DND-41 (cell line): Measurements from ENCODE around the gene GABBR2.
"Not testable (repeated sequence)": the region's sequence is repeated elsewhere in the genome, so short reads cannot be mapped to it uniquely, and the experiment has no call there.

Experiments used
- ATAC-seq: fragments of 200-7000 bp; cut with Tn5 transposase; 3 replicates; pipeline ENCODE4 v1.9.1; 2021; ENCODE audit warnings: low read depth; ENCODE audit not compliant: insufficient read depth
- DNase-seq: peaks from one replicate; pipeline ENCODE4 v3.0.0-alpha.2; 2020
- H2AFZ ChIP-seq: 2 replicates; pipeline ENCODE4 v1.6.0; 2012; ENCODE audit warnings: low read depth, low read length
- H3K27ac ChIP-seq: 2 replicates; pipeline ENCODE4 v1.5.1; 2012; ENCODE audit warnings: low read length, inconsistent platforms
- H3K27me3 ChIP-seq: fragments of 200-600 bp; sonication (generic); 2 replicates; pipeline ENCODE4 v1.6.0; 2012; ENCODE audit warnings: low read length, mild to moderate bottlenecking, inconsistent platforms; ENCODE audit not compliant: insufficient read depth, poor library complexity
- H3K36me3 ChIP-seq: 2 replicates; pipeline ENCODE4 v1.5.1; 2012; ENCODE audit warnings: low read length, inconsistent platforms; ENCODE audit not compliant: insufficient read depth
- H3K4me1 ChIP-seq: 2 replicates; pipeline ENCODE4 v1.5.1; 2012; ENCODE audit warnings: mild to moderate bottlenecking, low read length; ENCODE audit not compliant: insufficient read depth
- H3K4me2 ChIP-seq: 2 replicates; pipeline ENCODE4 v1.6.0; 2012; ENCODE audit warnings: mild to moderate bottlenecking, moderate library complexity, low read length, inconsistent platforms; ENCODE audit not compliant: insufficient read depth
- H3K4me3 ChIP-seq, 2 experiments: fragments of 200-600 bp in 1 of 2; shearing (Covaris generic) in 1 of 2; 2 replicates each; pipeline ENCODE4 v1.5.1; 2012 to 2016; ENCODE audit warnings: inconsistent platforms in 2 of 2, low read length in 2 of 2, mild to moderate bottlenecking in 2 of 2, low read depth in 1 of 2, moderate library complexity in 1 of 2
- H3K79me2 ChIP-seq: 2 replicates; pipeline ENCODE4 v1.6.0; 2012; ENCODE audit warnings: low read length, inconsistent platforms; ENCODE audit not compliant: insufficient read depth
- H3K9ac ChIP-seq: 2 replicates; pipeline ENCODE4 v1.6.0; 2012; ENCODE audit warnings: low read depth, mild to moderate bottlenecking, inconsistent platforms, low read length, moderate library complexity
- H3K9me3 ChIP-seq: 2 replicates; pipeline ENCODE4 v1.5.1; 2012; ENCODE audit warnings: low read length, moderate library complexity, mild to moderate bottlenecking, inconsistent platforms; ENCODE audit not compliant: insufficient read depth, severe bottlenecking
- H4K20me1 ChIP-seq: 2 replicates; pipeline ENCODE4 v1.6.0; 2012; ENCODE audit warnings: low read length; ENCODE audit not compliant: insufficient read depth
- CTCF ChIP-seq: IDR thresholded peaks from 2 replicates; pipeline ENCODE4 v1.5.1; 2012; ENCODE audit warnings: borderline replicate concordance, low read length, moderate library complexity, mild to moderate bottlenecking; ENCODE audit not compliant: poor library complexity, severe bottlenecking; ENCODE audit errors: extremely low read depth
- EZH2 ChIP-seq: IDR thresholded peaks from 3 replicates; pipeline ENCODE4 v1.6.1; 2012; ENCODE audit warnings: borderline replicate concordance, low read depth, mild to moderate bottlenecking, moderate library complexity, low read length, inconsistent platforms; ENCODE audit not compliant: severe bottlenecking

The GABBR2 gene

DNA sequence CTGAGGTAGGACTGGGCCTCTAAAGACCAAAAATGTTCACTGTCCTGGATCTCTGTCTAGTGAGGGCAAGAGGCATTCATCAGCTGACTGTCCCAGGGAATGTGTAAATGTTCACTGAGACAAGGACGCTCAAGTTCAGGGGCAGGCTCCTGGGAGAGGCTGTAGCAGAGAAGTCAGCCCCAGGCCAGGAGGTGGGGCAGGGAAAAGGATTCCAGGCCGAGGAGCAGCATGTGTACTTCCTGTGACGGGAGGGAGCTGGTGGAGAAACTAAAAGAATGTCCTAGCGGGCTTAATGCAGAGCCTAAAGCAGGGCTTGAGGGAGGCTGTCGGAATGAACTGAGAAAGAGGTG lies 205.8 kb downstream of the GABBR2 start:
- DNase-seq (no peak), ATAC-seq (no peak)
- no peak overlapping the region for H3K4me2 ChIP-seq
- no peak overlapping the region for H3K4me3 ChIP-seq
- no peaks in the 10 kb centered on the region for H4K20me1 ChIP-seq
- H3K27ac ChIP-seq = no peak overlapping the region
- peaks cover 9% of the 10 kb centered on the region for H3K27me3 ChIP-seq
- no peaks in the 10 kb centered on the region for H3K9me3 ChIP-seq
- no peaks in the 10 kb centered on the region for H3K4me1 ChIP-seq
- no peaks in the 10 kb centered on the region for H3K79me2 ChIP-seq
- no peaks in the 10 kb centered on the region for H3K36me3 ChIP-seq
- no peak overlapping the region for H3K9ac ChIP-seq
- no peak overlapping the region for H2AFZ ChIP-seq
- TF ChIP-seq CTCF (no peak), EZH2 (no peak)

DNA sequence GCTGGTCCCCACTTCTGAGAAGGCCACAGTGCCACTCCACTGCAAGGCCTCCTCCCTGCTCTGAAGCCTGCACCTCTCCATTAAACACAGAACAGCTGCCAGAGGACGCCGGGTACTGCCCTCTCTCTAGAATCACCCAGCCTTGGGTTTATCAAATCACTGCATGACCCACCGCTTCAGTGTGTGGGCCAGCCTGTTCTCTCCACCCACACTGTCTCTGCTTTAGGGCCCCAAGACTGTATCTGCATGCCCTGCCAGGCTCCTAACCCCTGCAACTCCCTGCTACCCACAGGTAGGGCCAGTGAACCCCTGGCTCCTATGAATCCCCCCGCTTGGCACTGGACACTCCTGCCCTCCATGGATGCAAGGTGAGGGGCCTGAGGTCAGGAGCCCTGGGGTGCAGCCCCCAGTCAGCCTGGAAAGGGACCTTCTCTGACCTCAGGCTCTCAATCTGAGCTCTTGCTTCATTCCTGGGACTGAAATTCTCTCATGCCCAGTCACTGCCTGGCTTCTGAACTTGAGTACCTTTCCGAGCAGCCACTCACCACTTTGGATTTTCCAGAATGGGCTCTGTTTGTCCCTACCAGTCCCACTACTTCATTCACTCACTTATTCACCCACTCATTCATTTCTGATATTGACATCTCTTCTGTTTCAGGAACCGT lies 206.3 kb downstream of the GABBR2 start:
- Histone ChIP-seq H3K9me3 (no peaks in the 10 kb centered on the region), H2AFZ (no peak overlapping the region), H3K4me1 (no peaks in the 10 kb centered on the region), H3K27ac (no peak overlapping the region), H3K36me3 (no peaks in the 10 kb centered on the region), H3K4me2 (no peak overlapping the region), H3K27me3 (peaks cover 9% of the 10 kb centered on the region), H3K9ac (no peak overlapping the region), H3K79me2 (no peaks in the 10 kb centered on the region), H3K4me3 (no peak overlapping the region), H4K20me1 (no peaks in the 10 kb centered on the region)
- ATAC-seq (no peak), DNase-seq (no peak)
- no peak for TF ChIP-seq CTCF
- no peak for TF ChIP-seq EZH2

- H3K79me2 ChIP-seq = no peaks in the 10 kb centered on the region
- H3K9ac ChIP-seq = no peak overlapping the region
- no peak overlapping the region for H3K27ac ChIP-seq
- H3K9me3 ChIP-seq = no peaks in the 10 kb centered on the region
- TF ChIP-seq EZH2 (no peak), CTCF (no peak)
- no peak for ATAC-seq
- H3K4me3 ChIP-seq = no peak overlapping the region
- DNase-seq = no peak
- H3K4me1 ChIP-seq = no peaks in the 10 kb centered on the region
- H4K20me1 ChIP-seq = no peaks in the 10 kb centered on the region
- peaks cover 9% of the 10 kb centered on the region for H3K27me3 ChIP-seq
- no peak overlapping the region for H2AFZ ChIP-seq
- H3K4me2 ChIP-seq = no peak overlapping the region
- H3K36me3 ChIP-seq = no peaks in the 10 kb centered on the region
These were observed 206.9 kb downstream of the GABBR2 start for GRCh38 chr9:98501819-98502218.

DNA sequence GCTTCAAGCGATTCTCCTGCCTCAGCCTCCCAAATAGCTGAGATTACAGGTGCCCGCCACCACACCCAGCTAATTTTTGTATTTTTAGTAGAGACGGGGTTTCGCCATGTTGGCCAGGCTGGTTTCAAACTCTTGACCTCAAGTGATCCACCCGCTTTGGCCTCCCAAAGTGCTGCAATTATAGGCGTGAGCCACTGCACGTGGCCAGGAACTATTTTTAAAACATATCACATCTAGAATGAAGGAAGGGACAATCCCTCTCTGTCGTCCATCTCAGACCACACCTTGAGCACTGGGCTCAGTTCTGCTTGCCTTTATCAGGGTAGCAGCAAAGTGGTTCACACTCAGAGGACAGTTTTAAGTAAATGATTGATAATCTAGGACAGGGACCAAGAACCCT lies 207.5 kb downstream of the GABBR2 start:
- H3K36me3 ChIP-seq, H3K79me2 ChIP-seq, H3K4me3 ChIP-seq, H3K9me3 ChIP-seq, H3K4me2 ChIP-seq, H2AFZ ChIP-seq, H3K27me3 ChIP-seq, H4K20me1 ChIP-seq, H3K4me1 ChIP-seq, H3K9ac ChIP-seq, ATAC-seq, H3K27ac ChIP-seq, DNase-seq: not testable (repeated sequence)
